Smooth muscle cell of bladder (primary cell): Measurements from ENCODE around the gene COPS8. TPM values are rescaled to one million over a fixed set of nuclear protein-coding genes. Genes with fewer than 3 reads are reported as not detected.

Experiments
- total RNA-seq: library from RNA; depleted of rRNA; stranded (reverse); fragments of >200 nt; gene quantifications from 2 replicates; pipeline ENCODE4 v1.2.3, GENCODE V29; 2014

Gene COPS8
- total RNA-seq: 76.4 and 117 TPM in 2 replicates

GRCh38 chr2:237085248-237086221, at the start of gene COPS8:
Gene COPS8 (plus strand): TSS chr2:237085889. CDS start chr2:237085965, 76 bp downstream.

